ENCODE results near the gene DNAH1. TPM values are rescaled to one million over a fixed set of nuclear protein-coding genes. Genes with fewer than 3 reads are reported as not detected.

The DNAH1 gene
- total RNA-seq, 1 donor = 6.0 TPM

- DNase-seq (ENCODE audit: low read depth) = no peak
- H3K4me3 ChIP-seq (ENCODE audit: low read depth, low read length) = no peak overlapping the region
- TF ChIP-seq CTCF (IDR thresholded peaks at IDR 0.05; ENCODE audit: insufficient read depth, low read length) = no peak
Observed at GRCh38 chr3:52326976-52327375, 10.9 kb downstream of the DNAH1 start.

GRCh38 chr3:52327486-52328290, 11.6 kb downstream of the DNAH1 start:
- no peak for TF ChIP-seq CTCF (IDR thresholded peaks at IDR 0.05; ENCODE audit: insufficient read depth, low read length)
- no peak for DNase-seq (ENCODE audit: low read depth)

GRCh38 chr3:52328536-52329080, 12.5 kb downstream of the DNAH1 start:
- DNase-seq (ENCODE audit: low read depth) = no peak
- no peak for TF ChIP-seq CTCF (IDR thresholded peaks at IDR 0.05; ENCODE audit: insufficient read depth, low read length)

More at GRCh38 chr3:52327486-52328290, 11.6 kb downstream of the DNAH1 start:
- no peak overlapping the region for H3K4me3 ChIP-seq (ENCODE audit: low read depth, low read length)

GRCh38 chr3:52330194-52330805, 14.2 kb downstream of the DNAH1 start:
- H3K4me3 ChIP-seq (ENCODE audit: low read depth, low read length) = no peak overlapping the region
- DNase-seq (ENCODE audit: low read depth) = no peak
- TF ChIP-seq CTCF (IDR thresholded peaks at IDR 0.05; ENCODE audit: insufficient read depth, low read length) = no peak

More at GRCh38 chr3:52328536-52329080, 12.5 kb downstream of the DNAH1 start:
- no peak overlapping the region for H3K4me3 ChIP-seq (ENCODE audit: low read depth, low read length)

- no peak for TF ChIP-seq CTCF (IDR thresholded peaks at IDR 0.05; ENCODE audit: insufficient read depth, low read length)
- H3K4me3 ChIP-seq (ENCODE audit: low read depth, low read length) = no peak overlapping the region
- no peak for DNase-seq (ENCODE audit: low read depth)
Observed at GRCh38 chr3:52331091-52331490, 15.0 kb downstream of the DNAH1 start.

GRCh38 chr3:52331906-52332305, 15.8 kb downstream of the DNAH1 start:
- TF ChIP-seq CTCF (IDR thresholded peaks at IDR 0.05; ENCODE audit: insufficient read depth, low read length) = no peak
- no peak for DNase-seq (ENCODE audit: low read depth)
- H3K4me3 ChIP-seq (ENCODE audit: low read depth, low read length) = no peak overlapping the region
